ENCODE data around the gene C16orf74. TPM values are rescaled to one million over a fixed set of nuclear protein-coding genes. Genes with fewer than 3 reads are reported as not detected.

Gene C16orf74
- total RNA-seq, 4 donors from 2014 or later, result 5.4 to 13.0 (median 7.9) TPM

DNA sequence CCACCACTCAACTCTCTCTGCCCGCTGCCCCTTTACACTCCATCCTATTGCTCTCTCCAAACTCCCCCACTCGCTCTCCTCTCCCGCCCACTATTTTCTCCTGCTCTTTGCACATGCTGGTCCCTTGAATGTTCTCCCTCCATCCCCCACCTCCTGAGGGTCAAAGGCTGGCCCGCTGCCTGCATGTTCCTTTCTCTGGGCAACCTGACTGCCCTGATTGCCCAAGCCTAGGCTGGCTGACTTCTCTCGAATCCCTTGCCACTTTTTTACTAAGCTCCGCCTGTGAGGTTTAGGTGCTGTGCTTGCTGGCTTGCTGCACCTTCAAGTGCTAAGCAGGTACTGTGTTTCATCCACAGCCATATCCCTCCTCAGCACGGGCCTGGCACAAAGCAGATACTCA, 45.7 kb upstream of the C16orf74 start:
- intact Hi-C loops (cut with DNase I; ENCODE audit: low total_unique reads), result no loop called here
- TF ChIP-seq POLR2A (IDR thresholded peaks at IDR 0.05), result no peak
- TF ChIP-seq, protein P1, sequence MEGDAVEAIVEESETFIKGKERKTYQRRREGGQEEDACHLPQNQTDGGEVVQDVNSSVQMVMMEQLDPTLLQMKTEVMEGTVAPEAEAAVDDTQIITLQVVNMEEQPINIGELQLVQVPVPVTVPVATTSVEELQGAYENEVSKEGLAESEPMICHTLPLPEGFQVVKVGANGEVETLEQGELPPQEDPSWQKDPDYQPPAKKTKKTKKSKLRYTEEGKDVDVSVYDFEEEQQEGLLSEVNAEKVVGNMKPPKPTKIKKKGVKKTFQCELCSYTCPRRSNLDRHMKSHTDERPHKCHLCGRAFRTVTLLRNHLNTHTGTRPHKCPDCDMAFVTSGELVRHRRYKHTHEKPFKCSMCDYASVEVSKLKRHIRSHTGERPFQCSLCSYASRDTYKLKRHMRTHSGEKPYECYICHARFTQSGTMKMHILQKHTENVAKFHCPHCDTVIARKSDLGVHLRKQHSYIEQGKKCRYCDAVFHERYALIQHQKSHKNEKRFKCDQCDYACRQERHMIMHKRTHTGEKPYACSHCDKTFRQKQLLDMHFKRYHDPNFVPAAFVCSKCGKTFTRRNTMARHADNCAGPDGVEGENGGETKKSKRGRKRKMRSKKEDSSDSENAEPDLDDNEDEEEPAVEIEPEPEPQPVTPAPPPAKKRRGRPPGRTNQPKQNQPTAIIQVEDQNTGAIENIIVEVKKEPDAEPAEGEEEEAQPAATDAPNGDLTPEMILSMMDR (IDR thresholded peaks at IDR 0.05), result no peak
- no peak for DNase-seq (ENCODE audit: low spot score in 2 of 2)
- 88 to 93% methylated on average over 7 of the region's 7 CpGs for WGBS, 2 donors
- H3K4me3 ChIP-seq (ENCODE audit: low read depth, poor library complexity, severe bottlenecking), result no peak overlapping the region

DNA sequence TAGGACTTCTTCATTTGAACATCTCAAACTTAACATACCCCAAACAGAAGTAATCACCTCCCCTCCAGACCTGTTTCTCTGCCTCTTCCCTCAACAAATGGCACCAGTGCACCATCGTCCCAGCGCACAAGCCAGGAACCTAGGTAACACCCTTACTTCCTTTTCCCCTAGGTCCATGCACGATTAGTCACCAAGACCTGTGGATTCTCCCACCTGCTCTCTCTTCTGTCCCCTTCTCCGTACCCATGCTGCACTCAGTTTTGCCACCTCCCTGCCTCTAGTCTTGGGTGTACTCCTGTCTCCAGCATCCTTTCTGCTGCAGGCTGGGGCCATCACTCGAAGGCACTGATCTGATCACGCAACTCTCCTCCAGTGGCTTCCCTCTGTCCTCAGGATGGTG, 45.3 kb upstream of the C16orf74 start:
- no peak for DNase-seq (ENCODE audit: low spot score in 2 of 2)
- 90 to 92% methylated on average over 6 of the region's 6 CpGs for WGBS, 2 donors
- TF ChIP-seq, protein P1 (IDR thresholded peaks at IDR 0.05), result no peak
- TF ChIP-seq POLR2A (IDR thresholded peaks at IDR 0.05), result no peak
- no peak overlapping the region for H3K4me3 ChIP-seq (ENCODE audit: low read depth, poor library complexity, severe bottlenecking)
- intact Hi-C loops (cut with DNase I; ENCODE audit: low total_unique reads), result no loop called here

DNA sequence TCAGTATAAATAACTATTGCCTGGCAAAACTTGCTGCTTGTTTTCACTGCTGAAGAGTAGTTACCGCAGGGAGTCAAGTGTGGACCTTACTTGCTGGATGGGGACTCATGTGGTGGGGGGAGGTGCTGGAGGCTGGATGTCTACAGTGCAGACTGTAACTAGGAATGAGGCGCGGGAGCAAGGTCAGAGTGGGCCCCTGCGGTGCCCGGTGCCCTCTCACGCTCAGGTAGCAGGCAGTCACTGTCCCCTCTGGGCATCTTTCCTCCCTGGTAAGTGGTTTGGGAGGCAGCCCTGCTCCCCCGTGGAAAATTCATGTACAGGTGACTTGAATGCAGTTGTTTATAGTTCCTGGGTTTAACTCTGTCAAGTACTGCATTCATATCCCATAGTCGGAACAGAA, 43.8 kb upstream of the C16orf74 start:
- TF ChIP-seq POLR2A (IDR thresholded peaks at IDR 0.05), result no peak
- TF ChIP-seq, protein P1 (IDR thresholded peaks at IDR 0.05), result no peak
- DNase-seq (ENCODE audit: low spot score in 2 of 2), result no peak
- no peak overlapping the region for H3K4me3 ChIP-seq (ENCODE audit: low read depth, poor library complexity, severe bottlenecking)
- intact Hi-C loops (cut with DNase I; ENCODE audit: low total_unique reads), result no loop called here
- WGBS, 2 donors, result 79 to 89% methylated on average over 8 of the region's 8 CpGs

DNA sequence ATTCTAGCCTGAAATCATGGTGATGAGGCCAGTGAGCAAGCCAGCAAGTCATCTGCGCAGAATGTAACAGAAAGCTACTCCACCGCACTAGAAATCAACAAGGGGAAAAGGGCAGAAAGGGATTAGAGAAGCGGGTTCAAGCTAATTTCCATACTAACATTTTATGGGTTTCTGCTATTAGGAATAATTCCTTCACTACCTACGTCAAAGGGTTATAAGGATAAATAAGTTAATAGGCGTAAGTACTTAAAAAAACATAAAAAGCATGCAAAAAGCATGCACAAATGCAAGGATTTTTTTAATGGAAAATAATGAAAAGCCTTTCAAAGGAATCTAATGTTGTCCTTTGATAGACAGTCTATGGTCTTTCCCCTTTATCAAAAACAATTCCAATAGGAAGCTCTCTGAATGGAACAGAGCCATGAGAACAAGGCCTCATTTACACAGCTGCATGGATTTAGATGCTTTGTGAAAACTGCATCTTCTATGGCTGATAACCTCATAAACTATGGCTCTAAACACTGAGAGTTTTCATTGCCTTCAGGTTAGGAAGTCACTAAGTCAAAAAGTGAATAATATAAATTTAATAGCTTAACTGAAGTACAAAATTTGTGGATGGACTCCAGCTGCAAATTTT, 42.9 kb upstream of the C16orf74 start:
- intact Hi-C loops (cut with DNase I; ENCODE audit: low total_unique reads), result no loop called here
- 96 to 98% methylated on average over 5 of the region's 5 CpGs for WGBS, 2 donors
- no peak overlapping the region for H3K4me3 ChIP-seq (ENCODE audit: low read depth, poor library complexity, severe bottlenecking)
- no peak for TF ChIP-seq POLR2A (IDR thresholded peaks at IDR 0.05)
- TF ChIP-seq, protein P1 (IDR thresholded peaks at IDR 0.05), result no peak
- no peak for DNase-seq (ENCODE audit: low spot score in 2 of 2)

DNA sequence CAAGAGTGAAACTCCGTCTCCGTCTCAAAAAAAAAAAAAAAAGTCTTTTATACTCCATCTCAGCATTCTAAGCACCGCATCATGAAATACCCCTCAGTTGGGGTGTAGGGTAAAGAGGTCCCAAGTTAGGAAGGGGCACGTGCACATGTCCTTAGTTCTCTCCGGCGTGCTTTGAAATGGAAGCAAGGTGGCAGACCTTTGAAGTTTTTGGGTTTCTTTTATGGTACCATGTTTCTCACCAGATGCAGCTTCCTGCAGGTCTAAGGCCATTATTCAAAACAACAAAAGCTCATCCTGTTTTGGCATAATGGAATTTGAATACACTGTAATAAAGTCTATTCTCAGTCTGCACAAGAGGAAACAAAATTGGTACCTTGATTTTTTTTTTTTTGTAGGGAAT, 38.9 kb upstream of the C16orf74 start:
- WGBS, 2 donors, result 84 to 87% methylated on average over 6 of the region's 6 CpGs
- DNase-seq (ENCODE audit: low spot score in 2 of 2), result no peak
- no peak overlapping the region for H3K4me3 ChIP-seq (ENCODE audit: low read depth, poor library complexity, severe bottlenecking)
- intact Hi-C loops (cut with DNase I; ENCODE audit: low total_unique reads), result no loop called here
- TF ChIP-seq POLR2A (IDR thresholded peaks at IDR 0.05), result no peak
- TF ChIP-seq, protein P1 (IDR thresholded peaks at IDR 0.05), result no peak

DNA sequence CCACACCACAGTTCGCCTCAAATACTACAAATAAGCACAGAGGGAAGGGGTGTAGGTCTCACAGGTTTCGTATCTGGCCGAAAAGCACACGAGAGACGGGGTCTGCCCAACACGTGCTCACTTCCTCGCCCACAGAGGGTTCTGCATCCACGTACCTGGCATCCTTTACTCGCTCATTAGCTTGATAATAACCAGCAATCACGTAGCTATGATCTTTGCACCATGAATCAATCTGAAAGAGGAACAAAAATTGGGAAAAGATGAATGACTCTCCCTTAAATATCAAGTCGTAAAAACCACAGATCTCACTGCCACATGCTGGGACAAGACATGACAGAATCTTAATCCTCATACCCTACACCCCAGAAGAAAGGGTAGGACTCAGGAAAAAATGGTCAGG, 37.9 kb upstream of the C16orf74 start:
- TF ChIP-seq POLR2A (IDR thresholded peaks at IDR 0.05), result no peak
- TF ChIP-seq, protein P1 (IDR thresholded peaks at IDR 0.05), result no peak
- intact Hi-C loops (cut with DNase I; ENCODE audit: low total_unique reads), result no loop called here
- DNase-seq (ENCODE audit: low spot score in 2 of 2), result no peak
- no peak overlapping the region for H3K4me3 ChIP-seq (ENCODE audit: low read depth, poor library complexity, severe bottlenecking)
- WGBS, 2 donors, result 90 to 92% methylated on average over 11 of the region's 11 CpGs
